GM10266 (cell line): ENCODE data around the gene WDR27.
"Not testable (repeated sequence)": the region's sequence is repeated elsewhere in the genome, so short reads cannot be mapped to it uniquely, and the experiment has no call there.

Experiments used
- DNase-seq: peaks from one replicate; pipeline ENCODE4 v3.0.0; 2012; ENCODE audit errors: extremely low spot score
- TF ChIP-seq, protein P1 (sequence below): IDR thresholded peaks from 2 replicates; pipeline ENCODE4 v1.5.1; 2012; ENCODE audit warnings: mild to moderate bottlenecking, low read depth; ENCODE audit not compliant: control insufficient read depth, insufficient read depth; ENCODE audit errors: missing control alignments

The WDR27 gene

DNA sequence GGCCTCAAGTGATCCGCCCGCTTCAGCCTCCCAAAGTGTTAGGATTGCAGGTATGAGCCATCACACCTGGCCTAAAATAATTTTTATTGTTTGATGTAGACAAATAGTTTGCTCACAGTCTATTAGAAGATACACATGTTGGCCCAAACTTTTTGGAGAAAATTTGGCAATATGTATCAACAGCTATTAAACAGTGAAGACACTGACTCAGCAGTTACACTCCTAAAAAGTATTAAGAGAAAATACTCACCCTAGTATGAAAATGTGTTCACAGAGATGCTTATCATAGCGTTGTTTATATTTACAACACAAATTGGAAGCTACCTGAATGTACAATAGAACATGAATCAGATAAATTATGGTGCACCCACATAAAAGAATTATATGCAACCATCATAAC lies 173.1 kb downstream of the WDR27 start:
- TF ChIP-seq, protein P1, sequence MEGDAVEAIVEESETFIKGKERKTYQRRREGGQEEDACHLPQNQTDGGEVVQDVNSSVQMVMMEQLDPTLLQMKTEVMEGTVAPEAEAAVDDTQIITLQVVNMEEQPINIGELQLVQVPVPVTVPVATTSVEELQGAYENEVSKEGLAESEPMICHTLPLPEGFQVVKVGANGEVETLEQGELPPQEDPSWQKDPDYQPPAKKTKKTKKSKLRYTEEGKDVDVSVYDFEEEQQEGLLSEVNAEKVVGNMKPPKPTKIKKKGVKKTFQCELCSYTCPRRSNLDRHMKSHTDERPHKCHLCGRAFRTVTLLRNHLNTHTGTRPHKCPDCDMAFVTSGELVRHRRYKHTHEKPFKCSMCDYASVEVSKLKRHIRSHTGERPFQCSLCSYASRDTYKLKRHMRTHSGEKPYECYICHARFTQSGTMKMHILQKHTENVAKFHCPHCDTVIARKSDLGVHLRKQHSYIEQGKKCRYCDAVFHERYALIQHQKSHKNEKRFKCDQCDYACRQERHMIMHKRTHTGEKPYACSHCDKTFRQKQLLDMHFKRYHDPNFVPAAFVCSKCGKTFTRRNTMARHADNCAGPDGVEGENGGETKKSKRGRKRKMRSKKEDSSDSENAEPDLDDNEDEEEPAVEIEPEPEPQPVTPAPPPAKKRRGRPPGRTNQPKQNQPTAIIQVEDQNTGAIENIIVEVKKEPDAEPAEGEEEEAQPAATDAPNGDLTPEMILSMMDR = no peak
- DNase-seq = no peak

GRCh38 chr6:169527306-169527705 lies 174.5 kb downstream of the WDR27 start:
- no peak for DNase-seq
- TF ChIP-seq, protein P1 = no peak

- DNase-seq = no peak
- TF ChIP-seq, protein P1 = no peak
These were observed 180.0 kb downstream of the WDR27 start for GRCh38 chr6:169521825-169522224.

DNA sequence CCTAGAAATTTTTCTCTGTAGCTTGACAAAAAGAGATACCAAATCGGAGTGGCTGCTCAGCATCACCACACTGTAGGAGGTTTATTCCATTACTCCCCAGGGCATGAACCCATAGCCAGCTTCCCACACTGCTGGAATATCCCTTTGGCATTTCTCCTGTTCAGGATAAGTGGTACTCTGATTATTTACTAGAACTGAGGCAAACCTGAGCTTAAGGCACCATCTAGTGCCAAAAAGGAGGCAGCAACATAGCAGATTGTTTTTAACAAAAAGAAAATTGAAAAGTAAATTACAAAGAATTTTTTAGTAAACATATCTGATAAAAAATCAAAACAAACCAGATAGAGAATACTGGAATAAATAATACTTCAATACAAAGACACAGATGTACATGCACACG lies 181.7 kb downstream of the WDR27 start:
- DNase-seq = no peak
- TF ChIP-seq, protein P1 = no peak

DNA sequence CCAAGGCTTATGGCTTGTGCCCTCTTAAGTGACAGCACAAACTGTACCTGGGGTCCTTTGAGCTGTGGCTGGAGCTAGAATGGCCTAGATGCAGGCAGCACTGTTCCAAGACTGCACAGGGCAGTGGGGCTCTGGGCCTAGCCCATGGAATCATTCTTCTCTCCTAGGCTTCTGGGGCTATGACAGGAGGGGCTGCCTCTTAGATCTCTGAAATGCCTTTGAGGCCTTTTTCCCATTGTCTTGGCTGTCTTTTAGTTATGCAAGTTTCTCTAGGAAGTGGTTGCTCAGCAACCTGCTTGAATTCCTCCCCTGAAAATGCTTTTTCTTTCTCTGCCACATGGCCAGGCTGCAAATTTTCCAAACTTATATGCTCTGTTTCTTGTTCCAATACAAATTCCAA lies 183.4 kb downstream of the WDR27 start:
- DNase-seq = no peak
- TF ChIP-seq, protein P1 = no peak

DNA sequence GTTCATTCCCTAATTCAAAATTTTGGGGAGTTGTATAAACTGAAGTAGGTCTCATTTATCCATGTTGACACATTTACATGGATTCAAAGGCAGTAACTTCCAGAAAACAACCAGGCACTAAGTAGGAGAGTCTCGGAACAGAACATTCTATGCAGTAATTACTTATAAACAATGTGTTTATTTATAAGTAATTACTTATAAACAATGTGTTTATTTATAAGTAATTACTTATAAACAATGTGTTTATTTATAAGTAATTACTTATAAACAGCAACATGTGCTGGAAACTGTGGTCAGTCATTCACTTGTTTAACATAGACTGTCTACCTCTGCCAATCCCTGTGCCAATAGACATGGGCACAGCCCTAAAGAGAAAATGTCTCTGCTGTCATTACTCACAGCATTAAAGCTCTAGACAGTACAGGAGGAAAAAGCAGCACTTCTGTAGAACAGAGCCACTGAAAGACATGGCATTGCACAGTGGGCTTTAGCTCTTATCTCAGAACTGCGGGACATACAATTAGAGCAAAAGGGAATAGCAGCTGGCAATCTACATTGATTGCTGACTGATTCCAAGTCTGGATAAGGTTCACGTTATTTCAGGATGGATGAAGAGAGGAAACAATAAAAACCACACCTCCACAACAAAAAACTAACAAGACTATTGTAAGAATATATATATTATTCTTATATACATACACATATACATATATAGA lies 188.2 kb downstream of the WDR27 start:
- DNase-seq = no peak
- TF ChIP-seq, protein P1 = no peak

DNA sequence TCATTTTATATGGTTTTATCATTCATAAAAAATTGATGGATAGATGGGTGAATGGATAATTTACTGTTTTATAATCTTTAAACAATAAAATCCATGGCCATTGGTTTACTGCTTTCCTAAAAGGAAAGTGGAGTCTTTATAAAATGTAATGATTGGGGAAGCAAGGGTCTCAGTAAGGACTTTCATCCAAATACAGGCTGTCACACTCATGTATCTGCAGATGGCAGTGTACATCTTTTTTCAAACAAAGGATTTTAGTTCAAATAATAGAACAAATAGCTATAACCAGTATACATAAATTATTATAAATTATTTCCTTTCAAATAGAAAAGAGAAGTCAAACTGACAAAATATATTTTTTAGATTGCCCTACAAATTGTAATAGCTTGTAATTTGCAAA lies 190.0 kb downstream of the WDR27 start:
- DNase-seq = not testable (repeated sequence)

- TF ChIP-seq, protein P1 = no peak
- DNase-seq = no peak
These were observed 191.0 kb downstream of the WDR27 start for GRCh38 chr6:169510871-169511270.
